ENCODE results near the gene TAB2. TPM values are rescaled to one million over a fixed set of nuclear protein-coding genes. Genes with fewer than 3 reads are reported as not detected.
"Not testable (repeated sequence)": the region's sequence is repeated elsewhere in the genome, so short reads cannot be mapped to it uniquely, and the experiment has no call there.

Gene TAB2
- total RNA-seq, 2 donors from 2014 or later = 25.7 to 26.2 TPM

DNA sequence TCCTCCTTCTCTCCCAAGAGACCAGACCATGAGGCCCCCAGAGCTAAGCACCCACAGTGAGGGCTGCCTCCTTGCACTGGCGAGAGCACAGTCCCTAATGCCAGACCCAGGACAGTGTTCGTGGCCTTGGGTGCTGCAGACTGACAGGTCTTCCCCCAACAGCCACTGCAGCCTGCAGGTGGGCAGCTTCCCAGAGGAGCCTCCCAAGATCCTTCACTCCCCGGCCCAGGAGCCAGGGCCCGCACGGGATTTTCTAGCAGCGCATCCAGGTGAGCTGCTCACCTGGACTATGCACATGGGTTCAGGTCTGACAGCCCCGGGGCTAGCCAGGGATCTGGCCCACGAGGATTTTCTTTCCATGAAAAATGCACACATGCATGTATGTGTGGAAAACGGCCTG lies 124.2 kb downstream of the TAB2 start:
- ATAC-seq (no peak), DNase-seq (peak in 3 of 4 donors; percentile 35 to 61 (median 58))
- H3K27me3 ChIP-seq = no peaks in the 10 kb centered on the region
- TF ChIP-seq CTCF (IDR thresholded peaks at IDR 0.05) (no peak), POLR2A (IDR thresholded peaks at IDR 0.05) (no peak)
- H3K4me3 ChIP-seq = no peak overlapping the region
- H3K27ac ChIP-seq = peak overlapping the region in 1 of 4 donors; percentile 24
- intact Hi-C loops (cut with DNase I) = no loop called here
- 35 to 49% methylated on average over 9 of the region's 9 CpGs for WGBS, 2 donors
- peaks cover 9% of the 10 kb centered on the region for H3K4me1 ChIP-seq
- H3K9me3 ChIP-seq = no peaks in the 10 kb centered on the region
- no peaks in the 10 kb centered on the region for H3K36me3 ChIP-seq (replicated peaks in 1 of 2; ENCODE audit: insufficient read depth in 1 of 2, low read depth in 2 of 2)

DNA sequence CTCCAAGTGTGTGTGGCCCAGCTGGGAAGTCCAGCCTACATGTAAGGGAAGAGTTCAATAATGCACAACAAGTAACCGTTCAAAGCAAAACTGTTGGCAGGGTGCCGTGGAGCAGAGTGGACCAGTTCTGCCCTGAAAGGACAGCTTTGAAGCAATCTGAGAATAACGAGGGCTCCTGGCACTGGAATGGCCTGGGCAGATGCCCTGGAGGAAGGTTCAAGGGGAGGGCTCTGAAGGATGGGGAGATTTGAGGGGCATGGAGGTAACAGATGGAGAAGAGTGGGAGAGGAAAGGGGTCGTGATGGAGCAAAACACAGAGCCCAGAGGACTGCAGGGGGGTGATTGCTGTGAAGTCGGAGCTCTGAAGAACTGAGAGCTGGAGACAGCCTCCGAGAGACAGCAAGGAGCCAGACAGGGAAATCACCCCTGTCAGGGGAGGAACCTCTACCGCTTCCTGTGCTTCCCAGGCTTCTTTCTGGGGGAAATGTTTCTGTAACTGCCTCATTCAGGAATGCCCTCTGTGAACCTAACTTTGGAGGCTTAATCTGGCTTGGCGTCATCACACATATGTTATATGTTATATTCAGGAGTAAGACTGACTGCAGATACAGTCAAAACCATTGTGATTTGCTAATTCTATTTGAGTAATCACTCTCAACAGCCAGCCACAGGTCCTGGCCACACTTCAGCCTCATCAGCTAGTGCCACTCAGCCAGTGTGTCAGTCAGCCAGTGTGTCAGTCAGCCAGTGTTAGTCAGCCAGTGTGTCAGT lies 126.1 kb downstream of the TAB2 start:
- WGBS, 2 donors = 81 to 84% methylated on average over 8 of the region's 8 CpGs
- Histone ChIP-seq H3K27me3 (no peaks in the 10 kb centered on the region), H3K27ac (no peak overlapping the region), H3K9me3 (no peaks in the 10 kb centered on the region), H3K4me1 (peaks cover 9% of the 10 kb centered on the region), H3K36me3 (replicated peaks in 1 of 2; ENCODE audit: insufficient read depth in 1 of 2, low read depth in 2 of 2) (no peaks in the 10 kb centered on the region), H3K4me3 (no peak overlapping the region)
- ATAC-seq (no peak), DNase-seq (no peak)
- intact Hi-C loops (cut with DNase I) = no loop called here
- TF ChIP-seq CTCF (IDR thresholded peaks at IDR 0.05) (no peak), POLR2A (IDR thresholded peaks at IDR 0.05) (no peak)

GRCh38 chr6:149444360-149445094 lies 127.0 kb downstream of the TAB2 start:
- 58 to 61% methylated on average over 2 to 3 of the region's 3 CpGs for WGBS, 2 donors
- H3K9me3 ChIP-seq; ATAC-seq; H3K27ac ChIP-seq; H3K36me3 ChIP-seq (replicated peaks in 1 of 2; ENCODE audit: insufficient read depth in 1 of 2, low read depth in 2 of 2); intact Hi-C loops (cut with DNase I); H3K4me1 ChIP-seq; H3K27me3 ChIP-seq; DNase-seq; H3K4me3 ChIP-seq: not testable (repeated sequence)

DNA sequence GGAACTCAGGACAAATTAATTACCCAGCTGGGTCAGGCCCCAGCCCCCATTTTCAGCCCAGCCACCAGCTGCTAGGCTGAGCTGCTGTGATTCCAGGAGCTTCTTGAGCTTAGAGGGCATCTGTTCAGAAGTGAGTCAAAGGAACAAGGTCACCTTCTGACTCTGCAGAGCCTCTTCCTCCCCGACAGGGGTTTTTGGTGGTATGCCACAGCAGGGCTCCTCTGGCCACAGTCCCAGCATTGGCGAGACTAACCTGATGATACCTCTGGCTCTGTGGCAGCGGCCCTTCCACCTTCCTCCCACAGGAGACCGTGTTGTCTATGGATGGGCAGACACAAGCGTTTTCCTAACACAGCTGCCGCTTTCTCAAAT lies 127.6 kb downstream of the TAB2 start:
- 81 to 83% methylated on average over 1 to 6 of the region's 6 CpGs for WGBS, 2 donors
- intact Hi-C loops (cut with DNase I) = no loop called here
- TF ChIP-seq POLR2A (IDR thresholded peaks at IDR 0.05) = no peak
- no peak for TF ChIP-seq CTCF (IDR thresholded peaks at IDR 0.05)

DNA sequence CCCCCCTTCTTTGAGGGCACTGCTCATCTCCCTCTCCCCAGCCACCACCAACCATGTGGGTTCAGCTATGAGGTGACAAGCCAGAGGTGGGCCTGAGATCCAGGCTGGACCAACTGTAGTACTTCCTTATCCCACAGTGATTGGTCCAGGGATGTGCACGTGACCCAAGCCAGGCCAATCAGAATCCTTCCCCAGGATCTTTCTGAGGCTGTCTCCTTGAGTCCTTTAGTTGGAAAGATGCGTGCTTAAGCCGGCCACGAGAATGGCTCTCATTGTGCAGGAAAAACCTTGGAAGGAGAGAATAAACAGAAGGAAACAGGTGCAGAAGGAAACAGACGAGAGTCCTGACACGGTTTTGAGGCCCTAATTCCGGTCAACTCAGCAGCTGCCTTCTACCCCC lies 128.1 kb downstream of the TAB2 start:
- 90 to 98% methylated on average over 7 of the region's 7 CpGs for WGBS, 2 donors
- no peaks in the 10 kb centered on the region for H3K9me3 ChIP-seq
- TF ChIP-seq CTCF (IDR thresholded peaks at IDR 0.05) = no peak
- H3K36me3 ChIP-seq (replicated peaks in 1 of 2; ENCODE audit: insufficient read depth in 1 of 2, low read depth in 2 of 2) = no peaks in the 10 kb centered on the region
- H3K4me1 ChIP-seq = peaks cover 13% of the 10 kb centered on the region
- H3K4me3 ChIP-seq = no peak overlapping the region
- no peak overlapping the region for H3K27ac ChIP-seq
- intact Hi-C loops (cut with DNase I) = no loop called here
- H3K27me3 ChIP-seq = no peaks in the 10 kb centered on the region
- no peak for DNase-seq
- no peak for ATAC-seq

More for the DNA sequence above, 127.6 kb downstream of the TAB2 start:
- Histone ChIP-seq H3K27ac (no peak overlapping the region), H3K36me3 (replicated peaks in 1 of 2; ENCODE audit: insufficient read depth in 1 of 2, low read depth in 2 of 2) (no peaks in the 10 kb centered on the region), H3K27me3 (no peaks in the 10 kb centered on the region), H3K4me3 (no peak overlapping the region), H3K4me1 (peaks cover 9% of the 10 kb centered on the region), H3K9me3 (no peaks in the 10 kb centered on the region)
- DNase-seq (no peak), ATAC-seq (no peak)

Data from body of pancreas (tissue), 4 donors.